Erythroblast (primary cell): ENCODE measurements around the gene RPL13A.
A peak's percentile ranks its signal among the peaks of the same experiment; 100 is the strongest.
"Not testable (repeated sequence)": the region's sequence is repeated elsewhere in the genome, so short reads cannot be mapped to it uniquely, and the experiment has no call there.

Source experiments
- DNase-seq, 2 experiments: peaks; one replicate each; lab custom pipeline; 2025; lab: John Stamatoyannopoulos, UW
- GATA1 ChIP-seq: IDR thresholded peaks from 2 replicates; pipeline ENCODE4 v1.6.1; 2011; ENCODE audit warnings: low read depth, mild to moderate bottlenecking, control low read depth, low read length, moderate library complexity
- POLR2A ChIP-seq: IDR thresholded peaks from 2 replicates; pipeline ENCODE4 v1.6.1; 2011; ENCODE audit warnings: mild to moderate bottlenecking, low read length

The RPL13A gene

GRCh38 chr19:49487277-49488045 lies at the start of gene RPL13A:
Gene RPL13A (plus strand): TSS chr19:49487608. CDS start chr19:49487630, 22 bp downstream.
- peak; percentile 100 for DNase-seq
- TF ChIP-seq POLR2A (peak; percentile 100), GATA1 (no peak)

- TF ChIP-seq POLR2A (no peak), GATA1 (no peak)
- no peak for DNase-seq
Measured at GRCh38 chr19:49438261-49438660, 49.1 kb upstream of the RPL13A start.

- no peak for TF ChIP-seq GATA1
- TF ChIP-seq POLR2A = no peak
- DNase-seq = no peak
Measured at GRCh38 chr19:49439836-49440235, 47.6 kb upstream of the RPL13A start.

- TF ChIP-seq POLR2A (no peak), GATA1 (no peak)
- no peak for DNase-seq
Measured at GRCh38 chr19:49440439-49441209, 46.8 kb upstream of the RPL13A start.

DNA sequence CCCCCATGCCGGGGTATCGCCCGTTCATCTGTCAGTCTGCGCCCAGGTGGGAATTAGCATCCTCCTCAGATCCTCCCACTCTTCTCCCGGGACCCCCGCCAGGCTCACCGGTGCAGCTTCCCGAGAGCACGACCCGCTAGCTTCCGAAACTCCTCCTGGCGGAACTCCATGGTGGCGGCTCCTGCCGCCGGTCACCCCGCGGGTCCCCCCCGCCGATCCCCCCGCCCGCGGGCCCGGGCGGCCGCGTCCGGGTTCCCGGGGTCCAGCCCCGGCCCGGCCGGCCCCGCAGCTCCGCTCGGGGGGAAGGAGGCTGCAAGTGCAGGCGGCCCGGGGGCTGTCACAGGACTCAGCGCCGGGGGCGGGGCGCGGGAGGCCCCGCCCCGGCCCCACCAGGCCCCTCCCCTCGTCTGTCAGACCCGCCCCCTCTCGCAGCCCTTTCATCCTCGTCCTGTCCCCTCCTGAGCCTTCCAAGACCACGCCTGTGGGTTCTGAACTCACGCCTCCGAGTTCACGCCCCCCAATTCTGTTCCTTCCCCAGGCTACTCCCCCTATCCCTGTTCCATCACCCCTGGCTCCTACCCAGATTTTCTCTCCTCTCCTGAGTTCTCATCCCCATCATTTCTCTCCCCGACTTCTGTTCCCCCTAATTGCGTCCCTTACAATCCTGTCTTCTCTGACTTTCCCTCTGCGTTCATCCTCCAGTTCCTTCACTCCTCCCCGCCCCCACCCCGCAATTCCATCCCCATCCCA lies 46.0 kb upstream of the RPL13A start, which contains the start of gene SLC17A7:
Gene SLC17A7, minus strand, starts transcription at position 318 of the 750 bp plus-strand sequence. Its CDS starts 148 bp downstream, at position 170.
- no peak for TF ChIP-seq POLR2A
- no peak for TF ChIP-seq GATA1
- no peak for DNase-seq

- DNase-seq = no peak
- no peak for TF ChIP-seq GATA1
- TF ChIP-seq POLR2A = no peak
Measured at GRCh38 chr19:49441960-49442350, 45.5 kb upstream of the RPL13A start.

GRCh38 chr19:49442354-49442753 lies 45.1 kb upstream of the RPL13A start:
- DNase-seq = no peak
- TF ChIP-seq GATA1 (no peak), POLR2A (no peak)

GRCh38 chr19:49442771-49443365 lies 44.5 kb upstream of the RPL13A start:
- TF ChIP-seq POLR2A = no peak
- TF ChIP-seq GATA1 = no peak
- peak in 1 of 2 experiments; percentile 79 for DNase-seq

DNA sequence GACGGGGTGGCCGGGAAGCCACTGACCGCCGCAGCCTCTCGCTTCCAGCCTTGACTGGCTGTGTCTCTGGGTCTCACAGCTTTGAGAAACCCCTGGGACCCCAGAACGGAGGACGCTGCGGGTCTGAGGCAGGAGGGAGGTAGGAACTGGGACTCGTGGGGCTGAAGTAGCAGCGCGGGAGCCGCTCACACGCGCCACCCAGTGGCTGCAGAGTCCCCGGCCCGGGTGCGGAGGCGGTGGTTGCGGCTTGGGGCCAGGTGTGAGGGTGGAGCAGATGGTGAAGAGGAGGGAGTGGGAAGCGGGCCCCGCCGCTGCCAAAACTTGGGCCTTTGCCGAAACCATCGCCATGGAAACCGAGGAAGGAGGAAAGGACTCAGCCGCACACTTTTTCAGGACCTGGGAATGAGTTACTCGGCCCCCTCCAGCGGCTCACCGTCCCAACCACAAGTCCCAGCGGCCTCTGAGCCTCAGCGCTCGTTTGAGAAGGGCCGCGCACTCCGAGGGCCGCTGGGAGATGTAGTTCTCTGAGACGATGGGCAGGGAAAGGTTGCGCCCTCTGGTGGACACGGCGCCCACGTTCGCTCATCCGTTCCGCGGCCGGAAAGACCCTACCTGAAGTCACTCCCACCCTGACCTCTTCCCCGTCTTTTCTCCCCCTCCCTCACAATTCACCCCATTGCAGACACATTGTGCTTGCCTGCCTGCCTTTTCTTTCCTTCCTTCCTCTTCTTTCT lies 43.9 kb upstream of the RPL13A start:
- peak; percentile 93 to 96 for DNase-seq
- TF ChIP-seq POLR2A (no peak), GATA1 (no peak)

DNA sequence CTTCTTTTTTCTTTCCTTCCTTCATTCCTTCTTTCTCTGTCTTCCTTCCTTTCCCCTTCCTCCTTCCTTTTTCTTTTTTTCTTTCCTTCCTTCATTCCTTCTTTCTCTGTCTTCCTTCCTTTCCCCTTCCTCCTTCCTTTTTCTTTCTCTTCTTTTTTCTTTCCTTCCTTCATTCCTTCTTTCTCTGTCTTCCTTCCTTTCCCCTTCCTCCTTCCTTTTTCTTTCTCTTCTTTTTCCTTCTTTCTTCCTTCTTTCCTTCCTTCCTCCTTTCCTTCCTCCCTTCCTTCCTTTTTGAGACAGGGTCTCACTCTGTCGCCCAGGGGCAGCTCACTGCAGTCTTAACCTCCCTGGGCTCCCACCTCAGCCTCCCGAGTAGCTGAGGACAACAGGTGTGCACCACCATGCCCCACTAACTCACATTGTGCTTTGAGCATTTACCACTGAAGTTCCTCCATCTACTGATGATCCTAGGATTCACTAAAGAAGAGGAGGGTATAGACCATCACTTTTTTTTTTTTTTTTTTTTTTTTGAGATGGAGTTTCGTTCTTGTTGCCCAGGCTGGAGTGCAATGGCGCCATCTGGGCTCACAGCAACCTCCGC lies 43.2 kb upstream of the RPL13A start:
- DNase-seq = not testable (repeated sequence)

DNA sequence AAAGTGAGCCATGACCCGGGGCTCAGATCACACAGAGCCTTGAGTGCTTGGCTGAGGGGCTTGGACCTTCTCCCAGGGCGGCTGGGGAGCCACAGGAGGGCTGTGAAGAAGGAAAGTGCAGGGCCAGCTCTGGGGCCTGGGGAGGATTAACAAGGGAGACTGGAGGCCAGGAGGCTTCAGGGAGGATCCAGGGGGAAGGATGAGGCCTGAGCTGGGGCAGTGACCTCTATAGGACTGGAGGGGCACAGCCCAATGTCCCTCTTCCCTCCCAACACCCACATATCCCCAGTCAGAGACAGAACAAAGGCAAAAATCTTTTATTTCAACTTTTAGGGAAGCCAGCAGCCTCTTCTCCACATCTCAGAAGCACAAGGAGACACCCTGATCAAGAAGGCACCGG lies 41.4 kb upstream of the RPL13A start:
- TF ChIP-seq GATA1 (no peak), POLR2A (no peak)
- DNase-seq = no peak

- TF ChIP-seq POLR2A = no peak
- TF ChIP-seq GATA1 = no peak
- DNase-seq = peak in 1 of 2 experiments; percentile 67
Measured at GRCh38 chr19:49447485-49448431, 39.6 kb upstream of the RPL13A start.

DNA sequence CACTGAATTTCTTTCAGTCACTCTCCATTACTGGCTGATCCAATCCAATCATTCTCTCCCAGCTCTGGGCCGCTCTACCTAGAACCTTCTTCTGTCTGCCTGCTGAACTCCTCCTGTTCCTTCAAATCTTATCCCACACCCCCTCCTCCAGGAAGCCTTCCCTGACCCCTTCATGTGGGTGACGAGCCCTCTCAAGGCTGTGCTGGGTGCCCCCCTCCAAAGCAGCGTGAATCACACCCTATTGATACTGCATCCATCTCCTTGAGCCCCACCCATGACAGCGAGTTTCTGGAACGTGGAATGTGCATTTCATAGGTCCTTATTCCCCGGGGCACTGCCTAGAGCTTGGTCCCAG lies 39.0 kb upstream of the RPL13A start:
- DNase-seq = no peak
- no peak for TF ChIP-seq GATA1
- no peak for TF ChIP-seq POLR2A
